ENCODE data around the gene ESR2. TPM values are rescaled to one million over a fixed set of nuclear protein-coding genes. Genes with fewer than 3 reads are reported as not detected.
A peak's percentile ranks its signal among the peaks of the same experiment; 100 is the strongest.

ESR2 gene
- total RNA-seq, 1 experiment from 2014 or later: 0.47 TPM

DNA sequence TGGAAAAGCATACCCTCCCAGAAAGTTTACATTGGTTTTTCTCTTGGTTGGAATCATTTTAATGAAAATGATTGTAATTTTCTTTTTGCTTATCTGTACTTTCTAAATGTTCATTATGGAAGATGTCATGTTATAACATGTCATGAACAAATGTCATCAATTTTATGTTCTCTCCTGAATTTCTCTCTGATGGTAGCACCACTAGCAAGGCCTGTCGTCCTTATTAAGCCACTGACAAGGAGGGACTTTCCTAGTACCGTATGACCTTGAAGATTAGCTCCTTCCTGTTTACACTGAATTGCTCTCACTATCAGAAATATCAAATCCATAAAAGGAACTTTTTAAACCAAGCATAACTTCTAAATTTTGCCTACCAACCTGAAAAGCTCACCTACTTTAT is 99.0 kb downstream of the ESR2 start:
- H3K9me3 Mint-ChIP-seq (ENCODE audit: unreplicated experiment): no peaks in the 10 kb centered on the region
- ChIA-PET CTCF (no interaction called here), POLR2A (no interaction called here)
- H3K36me3 Mint-ChIP-seq (ENCODE audit: insufficient read depth, unreplicated experiment): peaks cover 75% of the 10 kb centered on the region
- H3K27ac Mint-ChIP-seq (ENCODE audit: low read depth, unreplicated experiment): no peak overlapping the region
- BruUV-seq (replicated peaks): no TSS peak
- H3K27me3 Mint-ChIP-seq (ENCODE audit: insufficient read depth, unreplicated experiment): no peaks in the 10 kb centered on the region
- H3K4me1 Mint-ChIP-seq (ENCODE audit: insufficient read depth, unreplicated experiment): peaks cover 6% of the 10 kb centered on the region
- no peak overlapping the region for H3K4me3 Mint-ChIP-seq (ENCODE audit: unreplicated experiment)
- TF ChIP-seq, protein P1, sequence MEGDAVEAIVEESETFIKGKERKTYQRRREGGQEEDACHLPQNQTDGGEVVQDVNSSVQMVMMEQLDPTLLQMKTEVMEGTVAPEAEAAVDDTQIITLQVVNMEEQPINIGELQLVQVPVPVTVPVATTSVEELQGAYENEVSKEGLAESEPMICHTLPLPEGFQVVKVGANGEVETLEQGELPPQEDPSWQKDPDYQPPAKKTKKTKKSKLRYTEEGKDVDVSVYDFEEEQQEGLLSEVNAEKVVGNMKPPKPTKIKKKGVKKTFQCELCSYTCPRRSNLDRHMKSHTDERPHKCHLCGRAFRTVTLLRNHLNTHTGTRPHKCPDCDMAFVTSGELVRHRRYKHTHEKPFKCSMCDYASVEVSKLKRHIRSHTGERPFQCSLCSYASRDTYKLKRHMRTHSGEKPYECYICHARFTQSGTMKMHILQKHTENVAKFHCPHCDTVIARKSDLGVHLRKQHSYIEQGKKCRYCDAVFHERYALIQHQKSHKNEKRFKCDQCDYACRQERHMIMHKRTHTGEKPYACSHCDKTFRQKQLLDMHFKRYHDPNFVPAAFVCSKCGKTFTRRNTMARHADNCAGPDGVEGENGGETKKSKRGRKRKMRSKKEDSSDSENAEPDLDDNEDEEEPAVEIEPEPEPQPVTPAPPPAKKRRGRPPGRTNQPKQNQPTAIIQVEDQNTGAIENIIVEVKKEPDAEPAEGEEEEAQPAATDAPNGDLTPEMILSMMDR (IDR thresholded peaks at IDR 0.05; ENCODE audit: unreplicated experiment): no peak
- intact Hi-C loops (cut with micrococcal nuclease): no loop called here
- DNase-seq (ENCODE audit: unreplicated experiment): no peak

DNA sequence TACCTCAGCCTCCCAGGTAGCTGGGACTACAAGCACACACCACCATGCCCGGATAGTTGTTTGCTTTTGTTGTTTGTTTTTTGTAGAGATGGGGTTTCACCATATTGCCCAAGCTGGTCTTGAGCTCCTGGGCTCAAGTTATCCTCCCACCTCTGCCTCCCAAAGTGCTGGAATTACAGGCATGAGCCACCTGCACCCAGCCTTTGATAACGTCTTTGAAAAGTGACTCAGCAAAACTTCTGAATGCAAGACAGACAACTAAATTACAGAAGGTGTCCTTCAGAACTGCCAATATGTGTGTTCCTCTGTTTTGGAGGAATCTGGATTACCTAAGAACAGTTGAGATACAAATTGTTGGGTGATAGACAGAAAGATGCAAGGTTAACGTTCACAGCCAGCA is 99.8 kb downstream of the ESR2 start:
- TF ChIP-seq, protein P1 (IDR thresholded peaks at IDR 0.05; ENCODE audit: unreplicated experiment): no peak
- BruUV-seq (replicated peaks): no TSS peak
- H3K36me3 Mint-ChIP-seq (ENCODE audit: insufficient read depth, unreplicated experiment): peaks cover 77% of the 10 kb centered on the region
- intact Hi-C loops (cut with micrococcal nuclease): no loop called here
- no peaks in the 10 kb centered on the region for H3K27me3 Mint-ChIP-seq (ENCODE audit: insufficient read depth, unreplicated experiment)
- H3K9me3 Mint-ChIP-seq (ENCODE audit: unreplicated experiment): no peaks in the 10 kb centered on the region
- H3K4me3 Mint-ChIP-seq (ENCODE audit: unreplicated experiment): no peak overlapping the region
- ChIA-PET POLR2A (no interaction called here), CTCF (interaction anchor here (1.5 kb wide), 1 partner anchor 108 kb away, joined by 3 read pairs; no protein-coding TSS in a partner anchor)
- H3K4me1 Mint-ChIP-seq (ENCODE audit: insufficient read depth, unreplicated experiment): peaks cover 6% of the 10 kb centered on the region
- DNase-seq (ENCODE audit: unreplicated experiment): no peak
- no peak overlapping the region for H3K27ac Mint-ChIP-seq (ENCODE audit: low read depth, unreplicated experiment)

DNA sequence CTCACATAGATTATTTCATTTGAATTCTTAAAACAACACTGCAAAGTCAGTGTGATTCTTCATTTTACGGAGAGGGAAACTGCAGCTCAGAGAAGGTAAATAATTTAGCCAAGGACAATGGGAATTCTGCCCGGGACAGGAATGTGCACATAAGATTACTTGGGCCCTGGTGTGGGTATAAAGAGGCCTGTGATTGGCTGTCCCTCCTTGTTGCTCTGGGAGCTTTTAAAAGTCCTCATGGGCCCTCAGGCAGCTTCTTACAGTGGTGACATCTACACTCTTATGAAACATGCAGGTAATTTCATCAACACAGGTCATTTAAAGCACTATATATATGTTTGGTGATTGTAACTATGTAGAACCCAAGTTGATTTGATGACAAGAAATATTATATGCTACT is 100.3 kb downstream of the ESR2 start:
- TF ChIP-seq, protein P1 (IDR thresholded peaks at IDR 0.05; ENCODE audit: unreplicated experiment): no peak
- Mint-ChIP-seq H3K4me3 (ENCODE audit: unreplicated experiment) (no peak overlapping the region), H3K36me3 (ENCODE audit: insufficient read depth, unreplicated experiment) (peaks cover 73% of the 10 kb centered on the region), H3K27me3 (ENCODE audit: insufficient read depth, unreplicated experiment) (no peaks in the 10 kb centered on the region), H3K9me3 (ENCODE audit: unreplicated experiment) (no peaks in the 10 kb centered on the region), H3K27ac (ENCODE audit: low read depth, unreplicated experiment) (no peak overlapping the region), H3K4me1 (ENCODE audit: insufficient read depth, unreplicated experiment) (peaks cover 6% of the 10 kb centered on the region)
- no TSS peak for BruUV-seq (replicated peaks)
- peak; percentile 15 for DNase-seq (ENCODE audit: unreplicated experiment)
- CTCF ChIA-PET: interaction anchor here (1.5 kb wide), 1 partner anchor 109 kb away, joined by 3 read pairs; no protein-coding TSS in a partner anchor
- POLR2A ChIA-PET: no interaction called here
- intact Hi-C loops (cut with micrococcal nuclease): no loop called here

DNA sequence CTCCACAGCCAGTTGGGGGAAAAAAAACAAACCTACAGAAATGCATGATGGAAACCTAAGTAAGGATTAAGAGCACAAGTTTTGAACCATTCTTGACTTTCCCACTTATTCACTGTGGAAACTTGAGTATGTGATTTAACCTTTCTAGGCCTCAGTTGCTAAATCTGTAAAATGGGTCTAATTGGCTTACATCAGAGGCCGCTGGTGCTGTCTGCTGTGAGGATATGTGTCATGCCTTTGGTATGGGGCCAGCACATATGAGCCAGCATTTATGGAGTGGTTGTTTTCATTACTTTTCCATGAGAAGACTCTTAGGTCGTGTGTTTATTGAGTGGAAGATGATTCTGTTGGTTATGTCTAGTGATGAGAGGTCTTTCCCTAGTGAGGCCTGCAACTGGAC is 102.4 kb downstream of the ESR2 start:
- Mint-ChIP-seq H3K4me1 (ENCODE audit: insufficient read depth, unreplicated experiment) (peaks cover 6% of the 10 kb centered on the region), H3K27me3 (ENCODE audit: insufficient read depth, unreplicated experiment) (no peaks in the 10 kb centered on the region), H3K9me3 (ENCODE audit: unreplicated experiment) (no peaks in the 10 kb centered on the region), H3K4me3 (ENCODE audit: unreplicated experiment) (no peak overlapping the region), H3K36me3 (ENCODE audit: insufficient read depth, unreplicated experiment) (peaks cover 69% of the 10 kb centered on the region), H3K27ac (ENCODE audit: low read depth, unreplicated experiment) (no peak overlapping the region)
- ChIA-PET POLR2A (interaction anchor here (1.6 kb wide), 1 partner anchor 11 kb away, joined by 5 read pairs; no protein-coding TSS in a partner anchor), CTCF (interaction anchor here (0.6 to 1.4 kb wide), 2 partner anchors 111 to 136 kb away, joined by 3 to 5 read pairs; no protein-coding TSS in a partner anchor)
- intact Hi-C loops (cut with micrococcal nuclease): no loop called here
- TF ChIP-seq, protein P1 (IDR thresholded peaks at IDR 0.05; ENCODE audit: unreplicated experiment): no peak
- BruUV-seq (replicated peaks): no TSS peak
- DNase-seq (ENCODE audit: unreplicated experiment): peak; percentile 70
